HT1080 (cell line): Measurements from ENCODE around the gene COA3. TPM values are rescaled to one million over a fixed set of nuclear protein-coding genes. Genes with fewer than 3 reads are reported as not detected.

ENCODE experiments used
- DNase-seq: peaks from one replicate; pipeline ENCODE4 v3.0.0-alpha.2; 2015; ENCODE audit warnings: low read depth
- total RNA-seq: library from RNA; depleted of rRNA; stranded (reverse); fragments of >200 nt; shearing (Covaris generic); gene quantifications from 2 replicates; pipeline ENCODE4 v1.2.3, GENCODE V29; 2014

The COA3 gene
- total RNA-seq, 1 experiment from 2014 or later: 65.2 TPM

- DNase-seq: no peak
Measured at GRCh38 chr17:42818379-42818778, 19.9 kb upstream of the COA3 start.

DNA sequence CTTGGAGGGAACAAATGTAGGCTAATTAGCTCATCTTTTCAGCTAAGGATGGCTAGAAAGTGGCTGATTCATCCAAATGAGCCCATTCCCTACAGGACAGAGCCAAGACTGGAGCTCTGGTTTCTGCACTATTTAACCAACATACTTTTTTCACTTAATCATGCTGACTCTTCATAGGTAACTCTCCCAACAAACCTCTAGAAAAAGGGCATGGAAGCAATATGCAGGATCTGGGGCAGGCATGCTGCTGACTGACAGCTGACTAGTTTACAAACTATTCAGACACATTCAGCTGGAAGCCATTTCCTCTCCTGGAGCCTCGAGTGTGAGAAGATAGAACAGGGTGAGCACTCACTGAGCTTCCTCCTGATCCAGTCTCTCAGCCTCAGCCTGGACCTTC, 19.4 kb upstream of the COA3 start:
- DNase-seq: peak; percentile 74

DNA sequence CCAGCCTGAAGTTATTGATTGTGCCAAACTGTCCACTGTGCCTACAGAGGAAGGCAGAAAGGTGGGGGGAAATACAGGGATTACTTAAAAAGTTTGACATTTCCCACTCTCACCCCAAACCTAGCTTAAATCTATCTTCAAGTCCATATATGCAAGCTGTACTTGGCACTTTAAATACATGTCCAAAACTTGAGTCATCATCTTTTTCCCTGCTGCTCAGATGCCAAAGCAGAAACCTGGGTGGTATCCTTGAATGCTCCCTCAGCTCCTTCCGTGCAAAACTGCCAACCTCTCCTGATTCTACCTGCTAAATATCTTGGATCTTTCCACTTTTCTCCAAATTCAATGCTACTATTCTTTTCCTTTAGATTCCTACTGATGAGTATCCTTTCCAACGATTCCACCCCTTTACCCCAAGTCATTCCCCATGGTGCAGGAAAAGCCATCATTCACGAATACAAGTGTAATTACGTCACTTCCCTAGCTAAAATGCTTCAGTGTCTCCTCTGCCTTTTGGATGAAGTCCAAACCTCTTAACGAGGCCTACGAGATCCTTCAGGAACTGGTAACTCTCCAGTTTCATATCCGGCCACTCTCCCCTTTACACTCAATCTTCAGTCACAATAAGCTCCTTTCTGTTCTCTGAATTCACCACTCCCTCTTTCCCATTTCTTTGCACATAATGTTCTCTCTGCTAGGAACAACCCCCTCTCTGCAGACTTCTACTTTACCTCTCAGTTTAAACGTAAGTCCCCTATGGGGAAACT, 16.3 kb upstream of the COA3 start:
- DNase-seq: peak; percentile 97

DNA sequence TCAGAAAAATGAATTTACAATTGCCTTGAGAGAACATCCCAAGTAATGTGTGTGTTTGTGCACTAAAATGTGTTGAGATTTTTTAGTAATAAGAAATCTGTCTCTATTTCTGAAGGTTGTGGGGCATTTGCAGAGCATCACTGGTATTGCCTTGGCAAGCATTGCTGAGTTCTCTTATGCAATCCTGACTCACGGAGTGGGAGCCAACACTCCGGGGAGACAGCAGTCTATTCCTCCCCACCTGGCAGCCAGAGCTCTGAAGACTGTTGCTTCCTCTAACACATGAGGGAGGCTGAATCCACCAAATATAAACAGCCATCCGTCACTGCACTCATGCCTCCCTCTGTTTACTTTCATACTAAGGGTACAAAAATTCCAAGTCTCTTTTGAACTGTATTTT, 10.7 kb upstream of the COA3 start:
- DNase-seq: peak; percentile 70

DNA sequence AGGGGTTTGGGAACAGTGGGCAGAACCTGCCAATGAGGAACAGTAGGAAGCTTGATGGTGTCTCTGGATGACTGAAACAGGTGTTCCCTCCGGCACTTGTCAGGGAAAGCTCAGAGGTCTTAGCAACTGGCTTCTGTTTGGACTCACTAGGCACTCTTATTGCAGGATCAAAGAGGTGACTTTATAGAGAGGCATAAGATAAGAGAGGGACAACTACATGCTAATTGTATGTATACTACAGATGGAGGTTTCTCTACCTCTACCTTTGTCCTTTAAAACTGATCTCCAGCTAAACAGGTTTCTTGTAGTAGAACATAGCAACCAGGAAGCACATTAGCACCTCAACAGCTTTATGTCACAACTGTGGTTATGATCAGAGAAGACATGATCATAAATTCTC, 7.7 kb upstream of the COA3 start:
- no peak for DNase-seq

DNA sequence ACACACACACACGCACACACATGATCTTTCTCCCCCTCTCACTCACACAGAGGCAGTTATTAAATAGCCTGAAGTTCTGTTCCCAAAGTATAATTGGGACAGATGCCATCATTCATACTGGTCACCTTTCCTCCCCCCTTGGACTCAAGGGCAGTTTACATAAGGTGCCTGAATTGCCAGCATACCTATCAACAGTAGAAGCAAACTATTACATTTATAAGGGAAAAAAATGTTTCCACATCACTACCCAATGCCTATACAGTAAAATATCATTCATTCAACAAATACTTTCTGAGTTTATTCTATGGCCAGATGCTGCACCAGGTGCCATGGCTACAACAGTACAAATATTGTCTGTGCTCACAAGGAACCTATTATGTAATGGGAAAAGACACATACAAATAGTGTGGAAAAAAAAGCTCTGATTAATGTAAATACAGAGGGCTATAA, 6.4 kb upstream of the COA3 start:
- DNase-seq: no peak

DNA sequence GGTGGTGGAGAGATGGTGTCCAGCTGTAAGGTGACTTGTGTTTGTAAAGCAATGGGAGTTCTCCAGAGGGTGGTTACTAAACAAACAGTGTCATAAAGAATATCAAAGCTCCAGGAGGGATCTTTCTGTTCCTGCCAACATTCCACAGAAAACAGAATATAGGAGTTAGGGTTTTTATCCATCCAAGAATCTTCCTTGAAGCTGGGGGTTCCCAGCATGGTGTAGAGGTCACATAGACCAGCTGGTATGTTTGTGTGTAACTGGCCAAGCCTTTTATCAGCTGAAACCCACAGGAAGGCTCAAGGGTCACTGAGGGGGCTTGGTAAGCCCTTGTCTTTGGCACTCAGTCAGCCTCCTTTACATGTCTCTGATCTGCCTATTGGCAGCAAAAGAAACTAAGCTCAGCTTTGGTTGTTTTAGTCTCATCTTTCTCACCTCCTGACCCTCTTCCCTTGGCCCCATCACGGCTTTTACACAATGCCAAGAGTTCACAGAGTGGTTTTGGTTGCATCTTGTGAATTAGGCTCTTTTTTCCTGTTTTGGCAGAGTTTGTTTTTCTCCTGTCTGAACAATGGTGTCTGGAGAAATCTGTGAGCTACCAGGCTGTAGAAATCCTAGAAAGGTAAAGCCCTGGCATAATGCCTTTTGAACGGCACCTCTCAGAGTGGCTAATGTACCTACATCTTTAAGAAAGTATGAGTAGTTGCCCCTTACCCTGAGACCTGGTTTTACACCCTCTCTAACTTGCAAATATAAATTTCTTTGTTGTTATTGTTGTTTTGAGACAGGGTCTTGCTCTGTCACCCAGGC, 4.8 kb upstream of the COA3 start:
- no peak for DNase-seq

- DNase-seq: no peak
Measured at GRCh38 chr17:42798011-42798382, 507 bp downstream of the COA3 start.

DNA sequence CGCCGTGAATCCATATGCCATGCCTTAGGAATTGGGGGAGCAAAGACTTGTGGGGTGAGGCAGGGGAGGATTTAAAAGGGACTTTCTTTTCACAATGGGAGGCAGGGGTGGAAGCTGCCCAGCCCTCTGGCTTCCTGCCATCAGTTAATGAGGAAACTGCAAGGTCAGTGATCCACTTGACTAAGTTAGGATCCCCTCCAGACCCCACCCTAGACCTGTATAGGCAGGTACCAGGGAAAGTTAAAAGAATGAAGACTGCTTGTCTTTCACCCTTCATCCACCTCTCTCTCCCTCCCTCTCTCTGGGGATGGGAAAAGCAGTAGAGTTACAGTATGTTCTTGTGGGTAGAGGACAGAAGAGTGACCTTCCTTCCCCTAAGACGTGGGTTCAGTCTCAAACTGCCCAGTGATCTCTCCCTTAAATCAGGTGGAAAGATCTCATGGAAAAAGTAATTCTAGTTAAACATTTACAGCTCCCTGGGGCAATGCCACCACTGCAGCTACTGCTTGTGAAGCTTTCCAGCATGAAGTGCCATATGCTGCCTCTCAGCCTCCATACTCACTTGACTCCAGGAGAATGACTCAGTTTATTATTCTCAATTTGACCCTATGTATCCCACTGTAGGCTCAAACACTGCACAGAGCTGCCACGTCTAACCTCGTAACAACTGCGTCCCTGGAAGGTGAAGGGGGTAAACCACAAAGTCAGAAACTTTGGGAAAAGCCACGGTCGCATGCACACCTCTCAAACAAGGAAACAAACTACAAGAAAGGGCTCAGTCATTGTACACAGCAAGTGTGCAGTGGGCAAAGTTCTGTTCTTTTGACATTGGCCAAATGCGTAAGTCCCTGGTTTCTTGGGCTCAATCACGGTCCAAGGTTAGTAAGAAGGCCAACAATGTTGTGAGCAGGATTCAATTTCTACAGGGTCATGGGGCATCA, 1.2 kb downstream of the COA3 start:
- DNase-seq: no peak

DNA sequence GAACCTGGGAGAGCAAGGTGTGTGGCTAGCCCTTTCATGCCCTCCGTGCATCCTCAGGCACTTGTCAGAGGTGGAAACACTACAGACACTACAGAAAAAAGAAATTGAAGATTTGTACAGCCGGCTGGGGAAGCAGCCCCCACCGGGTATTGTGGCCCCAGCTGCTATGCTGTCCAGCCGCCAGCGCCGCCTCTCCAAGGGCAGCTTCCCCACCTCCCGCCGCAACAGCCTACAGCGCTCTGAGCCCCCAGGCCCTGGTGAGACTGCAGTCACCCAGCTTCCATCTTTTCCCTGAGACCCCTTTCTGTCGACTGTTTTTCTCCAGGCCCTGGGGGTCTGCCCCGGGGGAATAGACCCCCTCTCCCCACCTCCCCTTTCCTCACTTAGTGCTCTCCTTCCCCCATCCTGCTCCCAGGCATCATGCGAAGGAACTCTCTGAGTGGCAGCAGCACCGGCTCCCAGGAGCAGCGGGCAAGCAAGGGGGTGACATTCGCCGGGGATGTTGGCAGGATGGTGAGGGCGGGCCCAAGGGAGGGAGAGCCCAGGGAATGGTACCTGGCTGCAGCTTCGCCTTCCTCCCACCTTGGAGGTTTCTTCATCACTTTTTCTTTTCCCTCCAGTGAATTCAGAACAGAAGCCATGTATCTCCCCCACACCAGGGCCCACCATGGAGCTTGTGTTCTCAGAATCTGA, 2.3 kb downstream of the COA3 start:
- no peak for DNase-seq

- DNase-seq: no peak
Measured at GRCh38 chr17:42795465-42795864, 3.0 kb downstream of the COA3 start.

- no peak for DNase-seq
Measured at GRCh38 chr17:42795061-42795460, 3.4 kb downstream of the COA3 start.

DNA sequence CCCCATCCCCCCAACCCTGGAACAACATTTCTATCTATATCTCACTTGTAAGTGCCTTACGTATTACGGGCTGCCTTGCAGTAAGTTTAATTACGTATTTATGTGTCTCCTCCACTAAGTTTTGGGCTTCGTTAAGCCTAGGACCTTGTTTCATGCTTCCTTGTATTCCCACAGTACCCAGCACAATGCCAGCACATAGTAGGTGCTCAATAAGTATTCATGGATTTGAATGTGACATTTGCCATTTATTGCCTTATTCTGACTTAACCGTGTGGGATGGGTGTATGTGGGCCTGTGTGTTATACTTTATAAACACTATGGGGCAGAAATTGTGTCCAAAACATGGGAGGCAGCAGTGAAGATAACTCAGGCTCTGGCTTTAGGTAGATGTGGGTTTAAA, 6.0 kb downstream of the COA3 start:
- DNase-seq: no peak

DNA sequence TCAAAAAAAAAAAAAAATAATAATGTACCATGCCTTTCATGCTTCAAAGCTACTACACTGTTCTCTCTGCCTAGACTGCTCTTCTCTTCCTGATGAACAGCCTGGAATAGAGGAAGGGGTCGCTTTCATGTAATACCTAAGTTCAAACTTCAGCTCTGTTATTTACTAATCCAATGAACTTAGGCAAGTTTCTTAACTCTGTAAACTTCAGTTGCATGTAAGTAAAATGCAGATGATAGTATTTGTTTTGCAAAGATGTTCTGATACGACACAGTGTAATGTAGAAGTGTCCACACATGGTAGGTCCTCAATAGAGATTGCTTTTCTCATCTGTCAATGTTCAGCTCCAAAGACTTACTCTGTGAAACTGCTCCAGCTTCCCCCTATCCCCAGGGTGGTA, 6.6 kb downstream of the COA3 start:
- no peak for DNase-seq

DNA sequence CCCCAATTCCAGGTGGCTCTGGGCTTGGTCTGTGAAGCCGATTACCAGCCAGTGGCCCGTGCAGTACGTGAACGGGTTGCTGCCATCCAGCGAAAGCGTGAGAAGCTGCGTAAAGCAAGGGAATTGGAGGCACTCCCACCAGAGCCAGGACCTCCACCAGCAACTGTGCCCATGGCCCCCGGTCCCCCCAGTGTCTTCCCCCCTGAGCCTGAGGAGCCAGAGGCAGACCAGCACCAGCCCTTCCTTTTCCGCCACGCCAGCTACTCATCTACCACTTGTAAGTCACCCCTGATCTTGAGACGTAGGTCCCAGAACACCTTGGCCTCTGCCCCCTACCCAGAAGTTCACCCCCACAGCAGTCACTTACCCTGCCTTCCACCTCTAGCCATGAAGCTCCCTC, 11.2 kb downstream of the COA3 start:
- DNase-seq: no peak

GRCh38 chr17:42784811-42785592, 13.5 kb downstream of the COA3 start:
- DNase-seq: no peak

GRCh38 chr17:42784409-42784808, 14.1 kb downstream of the COA3 start:
- no peak for DNase-seq

GRCh38 chr17:42783791-42784138, 14.7 kb downstream of the COA3 start:
- DNase-seq: no peak

GRCh38 chr17:42783062-42783790, 15.3 kb downstream of the COA3 start:
- DNase-seq: peak; percentile 91
